ENCODE data around the gene KLK3.
A peak's percentile ranks its signal among the peaks of the same experiment; 100 is the strongest.

KLK3 gene

GRCh38 chr19:50831026-50831396, 23.7 kb upstream of the KLK3 start:
- DNase-seq (ENCODE audit: low spot score), result no peak

GRCh38 chr19:50832666-50833065, 22.0 kb upstream of the KLK3 start:
- DNase-seq (ENCODE audit: low spot score), result no peak

GRCh38 chr19:50833117-50833801, 21.5 kb upstream of the KLK3 start, which contains the start of gene KLK15:
TSS of gene KLK15 (minus strand) at chr19:50833574. CDS start at chr19:50831492, 2,082 bp downstream.
- no peak for DNase-seq (ENCODE audit: low spot score)

- no peak for DNase-seq (ENCODE audit: low spot score)
These were observed 20.9 kb upstream of the KLK3 start for GRCh38 chr19:50833802-50834167.

- no peak for DNase-seq (ENCODE audit: low spot score)
These were observed 19.5 kb upstream of the KLK3 start for GRCh38 chr19:50835103-50835784.

- DNase-seq (ENCODE audit: low spot score), result peak; percentile 76
These were observed 18.8 kb upstream of the KLK3 start for GRCh38 chr19:50835785-50836542.

- no peak for DNase-seq (ENCODE audit: low spot score)
These were observed 18.0 kb upstream of the KLK3 start for GRCh38 chr19:50836543-50837195.

GRCh38 chr19:50837300-50837699, 17.4 kb upstream of the KLK3 start:
- no peak for DNase-seq (ENCODE audit: low spot score)

- no peak for DNase-seq (ENCODE audit: low spot score)
These were observed 16.5 kb upstream of the KLK3 start for GRCh38 chr19:50838239-50838638.

- no peak for DNase-seq (ENCODE audit: low spot score)
These were observed 14.7 kb upstream of the KLK3 start for GRCh38 chr19:50839712-50840655.

GRCh38 chr19:50842130-50842529, 12.6 kb upstream of the KLK3 start:
- DNase-seq (ENCODE audit: low spot score), result no peak

- DNase-seq (ENCODE audit: low spot score), result no peak
These were observed 11.5 kb upstream of the KLK3 start for GRCh38 chr19:50843205-50843604.

GRCh38 chr19:50843701-50844221, 11.0 kb upstream of the KLK3 start:
- no peak for DNase-seq (ENCODE audit: low spot score)

- no peak for DNase-seq (ENCODE audit: low spot score)
These were observed 10.3 kb upstream of the KLK3 start for GRCh38 chr19:50844296-50844935.

- DNase-seq (ENCODE audit: low spot score), result no peak
These were observed 4.0 kb upstream of the KLK3 start for GRCh38 chr19:50850738-50851137.

GRCh38 chr19:50851620-50852019, 3.1 kb upstream of the KLK3 start:
- DNase-seq (ENCODE audit: low spot score), result no peak

- no peak for DNase-seq (ENCODE audit: low spot score)
These were observed 2.7 kb downstream of the KLK3 start for GRCh38 chr19:50857366-50857765.

GRCh38 chr19:50858886-50859285, 4.2 kb downstream of the KLK3 start:
- no peak for DNase-seq (ENCODE audit: low spot score)

GRCh38 chr19:50859849-50860248, 5.1 kb downstream of the KLK3 start:
- no peak for DNase-seq (ENCODE audit: low spot score)

GRCh38 chr19:50861010-50861409, 6.3 kb downstream of the KLK3 start:
- DNase-seq (ENCODE audit: low spot score), result no peak

All from AG08395 (cell line).